IMR-90 (cell line): ENCODE measurements around the gene SEPTIN10. TPM values are rescaled to one million over a fixed set of nuclear protein-coding genes. Genes with fewer than 3 reads are reported as not detected.
"Not testable (repeated sequence)": the region's sequence is repeated elsewhere in the genome, so short reads cannot be mapped to it uniquely, and the experiment has no call there.

Experiments
- ATAC-seq: fragments of 200-7000 bp; cut with Tn5 transposase; 2 replicates; pipeline ENCODE4 v1.9.1; 2020; ENCODE audit warnings: low read depth, mild to moderate bottlenecking, moderate library complexity
- BruUV-seq: library from RNA; stranded (reverse); fragments of 400-500 nt; replicated peaks from 2 replicates; lab custom pipeline; 2021; lab: Mats Ljungman, UMichigan
- CTCF ChIA-PET: fragments of 300-600 bp; formaldehyde crosslinking; extraction: SDS; loops from one replicate; lab custom pipeline; 2021; ENCODE audit warnings: antibody characterized with exemption; lab: Yijun Ruan, JAX
- POLR2A ChIA-PET: fragments of 300-600 bp; sonication (Branson Sonifier 250); formaldehyde crosslinking; loops from one replicate; lab custom pipeline; 2022; ENCODE audit warnings: antibody characterized with exemption; ENCODE audit not compliant: unreplicated experiment; lab: Charles Lee
- DNase-seq: peaks from one replicate; pipeline ENCODE4 v3.0.0; 2013
- H2AFZ ChIP-seq: replicated peaks from 2 replicates; pipeline ENCODE3; 2013; ENCODE audit warnings: low read length, mild to moderate bottlenecking; ENCODE audit not compliant: poor library complexity
- H2AK5ac ChIP-seq: 2 replicates; pipeline ENCODE4 v1.6.1; 2013; ENCODE audit warnings: low read depth, low read length, inconsistent platforms
- H2AK9ac ChIP-seq: replicated peaks from 2 replicates; pipeline ENCODE3; 2013; ENCODE audit warnings: mild to moderate bottlenecking, low read depth, low read length, moderate library complexity; ENCODE audit not compliant: poor library complexity
- H2BK120ac ChIP-seq: 2 replicates; pipeline ENCODE4 v1.6.1; 2013; ENCODE audit warnings: low read depth, low read length, inconsistent platforms
- H2BK15ac ChIP-seq: 3 replicates; pipeline ENCODE4 v1.6.1; 2013; ENCODE audit warnings: low read depth, low read length, inconsistent platforms
- H2BK20ac ChIP-seq: 2 replicates; pipeline ENCODE4 v1.6.1; 2013; ENCODE audit warnings: low read depth, mild to moderate bottlenecking, inconsistent platforms, low read length, moderate library complexity
- H2BK5ac ChIP-seq: 2 replicates; pipeline ENCODE4 v1.6.1; 2013; ENCODE audit warnings: mild to moderate bottlenecking, low read depth, low read length, inconsistent platforms; ENCODE audit not compliant: poor library complexity, severe bottlenecking
- H3K14ac ChIP-seq: replicated peaks from 2 replicates; pipeline ENCODE4 v1.6.1; 2013; ENCODE audit warnings: low read depth, low read length, inconsistent platforms
- H3K18ac ChIP-seq: 2 replicates; pipeline ENCODE4 v1.6.1; 2013; ENCODE audit warnings: low read depth, low read length, control low read depth
- H3K23ac ChIP-seq: 2 replicates; pipeline ENCODE4 v1.6.1; 2013; ENCODE audit warnings: low read depth, low read length, inconsistent platforms
- H3K27ac ChIP-seq: 2 replicates; pipeline ENCODE4 v1.5.1; 2013; ENCODE audit warnings: mild to moderate bottlenecking, control low read depth, low read length; ENCODE audit not compliant: insufficient read depth
- H3K27me3 ChIP-seq: 2 replicates; pipeline ENCODE4 v1.6.1; 2013; ENCODE audit warnings: low read length; ENCODE audit not compliant: control insufficient read depth, insufficient read depth
- H3K36me3 ChIP-seq: 2 replicates; pipeline ENCODE4 v1.6.1; 2013; ENCODE audit warnings: low read length, mixed read lengths; ENCODE audit not compliant: control insufficient read depth, insufficient read depth
- H3K4ac ChIP-seq: 2 replicates; pipeline ENCODE4 v1.6.1; 2013; ENCODE audit warnings: low read depth, low read length, inconsistent platforms
- H3K4me1 ChIP-seq: 2 replicates; pipeline ENCODE4 v1.6.1; 2013; ENCODE audit warnings: low read length, mixed read lengths; ENCODE audit not compliant: control insufficient read depth, insufficient read depth
- H3K4me2 ChIP-seq: 2 replicates; pipeline ENCODE4 v1.6.1; 2013; ENCODE audit warnings: low read depth, mild to moderate bottlenecking, control low read depth, low read length, moderate library complexity
- H3K4me3 ChIP-seq: 2 replicates; pipeline ENCODE4 v1.5.1; 2013; ENCODE audit warnings: low read depth, mild to moderate bottlenecking, control low read depth, low read length, moderate library complexity; ENCODE audit not compliant: insufficient read depth
- H3K56ac ChIP-seq: 2 replicates; pipeline ENCODE4 v1.6.1; 2013; ENCODE audit warnings: low read length, inconsistent platforms; ENCODE audit not compliant: insufficient read depth; ENCODE audit errors: extremely low read depth
- H3K79me1 ChIP-seq, 2 experiments: 2 replicates each; pipeline ENCODE4 v1.6.1; 2013; ENCODE audit warnings: low read length in 2 of 2, inconsistent platforms in 1 of 2, low read depth in 1 of 2
- H3K9ac ChIP-seq: 2 replicates; pipeline ENCODE4 v1.6.1; 2013; ENCODE audit warnings: low read depth, low read length, control low read depth
- H3K9me1 ChIP-seq: 2 replicates; pipeline ENCODE4 v1.6.1; 2013; ENCODE audit warnings: low read length, inconsistent platforms; ENCODE audit not compliant: insufficient read depth
- H3K9me3 ChIP-seq: 2 replicates; pipeline ENCODE4 v1.6.1; 2013; ENCODE audit warnings: low read length; ENCODE audit not compliant: control insufficient read depth, insufficient read depth
- H4K20me1 ChIP-seq: 2 replicates; pipeline ENCODE4 v1.6.1; 2013; ENCODE audit warnings: low read length, inconsistent platforms; ENCODE audit not compliant: insufficient read depth
- H4K5ac ChIP-seq: 2 replicates; pipeline ENCODE4 v1.6.1; 2013; ENCODE audit warnings: mild to moderate bottlenecking, low read depth, low read length, control low read depth
- H4K8ac ChIP-seq, 2 experiments: 2 replicates each; pipeline ENCODE4 v1.6.1; 2013; ENCODE audit warnings: low read depth in 2 of 2, low read length in 2 of 2, control low read depth in 1 of 2, inconsistent platforms in 1 of 2
- H4K91ac ChIP-seq: 2 replicates; pipeline ENCODE4 v1.6.1; 2013; ENCODE audit warnings: low read depth, low read length, inconsistent platforms; ENCODE audit not compliant: insufficient read depth
- CTCF ChIP-seq: conservative IDR thresholded peaks from 2 replicates; pipeline ENCODE4 v1.5.1; 2012; ENCODE audit warnings: mild to moderate bottlenecking, low read depth, low read length, improper control_type of control experiment
- FOS ChIP-seq: fragments of 150-350 bp; IDR thresholded peaks from 2 replicates; pipeline ENCODE4 v1.6.1; 2016; ENCODE audit warnings: low read depth, low read length
- NFE2L2 ChIP-seq: fragments of 150-350 bp; IDR thresholded peaks from 2 replicates; pipeline ENCODE4 v1.6.1; 2016; ENCODE audit warnings: low read depth, mild to moderate bottlenecking, low read length
- SMC3 ChIP-seq: fragments of 150-350 bp; IDR thresholded peaks from 2 replicates; pipeline ENCODE4 v1.6.1; 2016; ENCODE audit warnings: low read depth, mild to moderate bottlenecking, antibody characterized with exemption, low read length, moderate library complexity
- WGBS, 2 experiments: methylation state at CpG; one replicate each; pipeline versions ENCODE4 v1.1.5 to v1.1.7; 2013; ENCODE audit warnings: missing lambda C conversion rate in 2 of 2; ENCODE audit not compliant: insufficient read length in 1 of 2; ENCODE audit errors: extremely low coverage in 2 of 2; 5-methylcytosine and 5-hydroxymethylcytosine counted together
- dilution Hi-C: fragments of 300-500 bp; cut with HindIII; formaldehyde crosslinking; loops from one replicate; pipeline ENCODE4 v1.14.3; 2018; ENCODE audit warnings: low sequenced_read_pairs; ENCODE audit not compliant: unreplicated experiment
- in situ Hi-C: fragments of 300-500 bp; cut with MboI; formaldehyde crosslinking; loops from 3 replicates; pipeline ENCODE4 v1.14.3; 2019; ENCODE audit warnings: low sequenced_read_pairs, inconsistent platforms, mixed read lengths
- intact Hi-C: fragments of 100-400 bp; cut with micrococcal nuclease; formaldehyde crosslinking; loops from 2 replicates; pipeline ENCODE4 v1.10.0; 2022
- polyA plus RNA-seq, 3 experiments: library from polyadenylated mRNA; depleted of rRNA; stranded (reverse); fragments of >200 nt; gene quantifications; 2 replicates each; pipeline ENCODE4 v1.2.3, GENCODE V29; 2012; ENCODE audit warnings: low replicate concordance in 1 of 3
- total RNA-seq: library from RNA; depleted of rRNA; stranded (reverse); fragments of >200 nt; gene quantifications from 2 replicates; pipeline ENCODE4 v1.2.3, GENCODE V29; 2012

Gene SEPTIN10
- total and polyA plus RNA-seq, 2 of the 4 experiments (the other 2 are of a cell fraction) = 55.4 to 82.6 TPM

- no peak for ATAC-seq
- Histone ChIP-seq H3K9me3 (no peaks in the 10 kb centered on the region), H3K14ac (no peak overlapping the region), H3K27ac (no peak overlapping the region), H3K4me2 (no peak overlapping the region), H2BK5ac (no peak overlapping the region), H4K91ac (no peak overlapping the region), H3K9ac (no peak overlapping the region), H2BK15ac (no peak overlapping the region), H3K27me3 (peaks cover 8% of the 10 kb centered on the region), H3K4ac (no peak overlapping the region), H2BK120ac (no peak overlapping the region), H4K5ac (no peak overlapping the region), H4K20me1 (no peaks in the 10 kb centered on the region), H3K36me3 (no peaks in the 10 kb centered on the region), H3K23ac (no peak overlapping the region), H2AFZ (no peak overlapping the region), H3K56ac (no peak overlapping the region), H3K4me3 (no peak overlapping the region), H3K79me1 (no peaks in the 10 kb centered on the region), H3K18ac (no peak overlapping the region), H4K8ac (no peak overlapping the region), H2AK5ac (no peak overlapping the region), H2AK9ac (no peak overlapping the region), H3K9me1 (no peaks in the 10 kb centered on the region), H3K4me1 (no peaks in the 10 kb centered on the region), H2BK20ac (no peak overlapping the region)
- TF ChIP-seq NFE2L2 (no peak), FOS (no peak), CTCF (no peak), SMC3 (no peak)
- BruUV-seq = no TSS peak
- CTCF ChIA-PET = interaction anchor here (1.7 kb wide), 1 partner anchor 106 kb away, joined by 4 read pairs; no protein-coding TSS in a partner anchor
- in situ Hi-C loops (no loop called here), intact Hi-C loops (no loop called here), dilution Hi-C loops (no loop called here)
- DNase-seq = no peak
- POLR2A ChIA-PET = no interaction called here
- no CpG with 5 or more reads among the region's 3 CpGs for WGBS, 2 experiments
Observed at GRCh38 chr2:109629867-109630266, 16.1 kb upstream of the SEPTIN10 start.

GRCh38 chr2:109628321-109628720, 14.6 kb upstream of the SEPTIN10 start:
- not testable (repeated sequence) for H3K4me3 ChIP-seq

More at GRCh38 chr2:109628321-109628720, 14.6 kb upstream of the SEPTIN10 start:
- H2AK9ac ChIP-seq, H3K4me1 ChIP-seq, H2BK15ac ChIP-seq, H3K9me1 ChIP-seq, H2BK20ac ChIP-seq, H3K36me3 ChIP-seq, H3K27ac ChIP-seq, H3K9me3 ChIP-seq, H2BK120ac ChIP-seq, H3K23ac ChIP-seq, ATAC-seq, H4K20me1 ChIP-seq, H2AK5ac ChIP-seq, H3K9ac ChIP-seq, H2AFZ ChIP-seq, H2BK5ac ChIP-seq, H3K4me2 ChIP-seq, in situ Hi-C loops, H3K14ac ChIP-seq, BruUV-seq, H4K5ac ChIP-seq, H4K91ac ChIP-seq, DNase-seq, H3K56ac ChIP-seq, H3K79me1 ChIP-seq, intact Hi-C loops, POLR2A ChIA-PET, H4K8ac ChIP-seq, H3K4ac ChIP-seq, H3K18ac ChIP-seq, dilution Hi-C loops: not testable (repeated sequence)
- 100% methylated on average over 1 of the region's 7 CpGs; no CpG with 5 or more reads in 1 of the 2 experiments for WGBS, 2 experiments
- peaks cover 19% of the 10 kb centered on the region for H3K27me3 ChIP-seq
- CTCF ChIA-PET = interaction anchor here (1.7 kb wide), 1 partner anchor 108 kb away, joined by 4 read pairs; no protein-coding TSS in a partner anchor
